Mesothelial cell of epicardium (in vitro differentiated cells): Measurements from ENCODE around the gene TGFBR3. TPM values are rescaled to one million over a fixed set of nuclear protein-coding genes. Genes with fewer than 3 reads are reported as not detected.

Source experiments
- DNase-seq, 2 experiments: peaks; one replicate each; pipeline ENCODE4 v3.0.0; 2021; ENCODE audit warnings: low spot score in 2 of 2; ENCODE audit not compliant: unreplicated experiment in 2 of 2
- H3K27ac Mint-ChIP-seq: 2 replicates; pipeline ENCODE4 v1.8.0; 2021; ENCODE audit warnings: mixed read lengths
- H3K27me3 Mint-ChIP-seq: 2 replicates; pipeline ENCODE4 v1.8.0; 2021; ENCODE audit warnings: low read depth, mixed read lengths
- H3K36me3 Mint-ChIP-seq: 2 replicates; pipeline ENCODE4 v1.8.0; 2021; ENCODE audit warnings: mixed read lengths
- H3K4me1 Mint-ChIP-seq: 2 replicates; pipeline ENCODE4 v1.8.0; 2021; ENCODE audit warnings: mixed read lengths
- H3K4me3 Mint-ChIP-seq: 2 replicates; pipeline ENCODE4 v1.8.0; 2021; ENCODE audit warnings: mild to moderate bottlenecking, moderate library complexity, mixed read lengths
- H3K9me3 Mint-ChIP-seq: 2 replicates; pipeline ENCODE4 v1.8.0; 2021; ENCODE audit warnings: mixed read lengths
- CTCF ChIP-seq: fragments of 200-600 bp; sonication (generic); IDR thresholded peaks from one replicate; pipeline ENCODE4 v1.5.0; 2021; ENCODE audit warnings: antibody characterized with exemption; ENCODE audit not compliant: unreplicated experiment
- total RNA-seq: library from RNA; stranded (reverse); gene quantifications from 3 replicates; pipeline ENCODE4 v1.2.1, GENCODE V29; 2021

The TGFBR3 gene
- total RNA-seq, 1 donor from 2014 or later: 20.7 TPM

- no peak for DNase-seq
- Mint-ChIP-seq H3K9me3 (peaks cover 22% of the 10 kb centered on the region), H3K27me3 (no peaks in the 10 kb centered on the region), H3K4me1 (peaks cover 22% of the 10 kb centered on the region), H3K27ac (no peak overlapping the region), H3K36me3 (peaks cover 5% of the 10 kb centered on the region), H3K4me3 (no peak overlapping the region)
- no peak for TF ChIP-seq CTCF
Observed at GRCh38 chr1:91746728-91747338, 139.1 kb downstream of the TGFBR3 start.

- H3K4me1 Mint-ChIP-seq: peaks cover 27% of the 10 kb centered on the region
Observed at GRCh38 chr1:91745640-91746373, 140.1 kb downstream of the TGFBR3 start.

GRCh38 chr1:91744953-91745639 is 140.9 kb downstream of the TGFBR3 start:
- Mint-ChIP-seq H3K27ac (no peak overlapping the region), H3K36me3 (peaks cover 5% of the 10 kb centered on the region), H3K4me3 (no peak overlapping the region), H3K27me3 (no peaks in the 10 kb centered on the region), H3K4me1 (peaks cover 27% of the 10 kb centered on the region), H3K9me3 (peaks cover 22% of the 10 kb centered on the region)
- DNase-seq: no peak
- no peak for TF ChIP-seq CTCF

More at GRCh38 chr1:91745640-91746373, 140.1 kb downstream of the TGFBR3 start:
- H3K27me3 Mint-ChIP-seq: no peaks in the 10 kb centered on the region
- peaks cover 22% of the 10 kb centered on the region for H3K9me3 Mint-ChIP-seq
- DNase-seq: no peak
- no peak overlapping the region for H3K4me3 Mint-ChIP-seq
- peaks cover 5% of the 10 kb centered on the region for H3K36me3 Mint-ChIP-seq
- no peak for TF ChIP-seq CTCF
- H3K27ac Mint-ChIP-seq: no peak overlapping the region

- Mint-ChIP-seq H3K9me3 (peaks cover 30% of the 10 kb centered on the region), H3K4me3 (no peak overlapping the region), H3K36me3 (peaks cover 13% of the 10 kb centered on the region), H3K27ac (no peak overlapping the region), H3K27me3 (no peaks in the 10 kb centered on the region), H3K4me1 (peaks cover 27% of the 10 kb centered on the region)
- TF ChIP-seq CTCF: no peak
- no peak for DNase-seq
Observed at GRCh38 chr1:91742848-91743292, 143.1 kb downstream of the TGFBR3 start.

- Mint-ChIP-seq H3K27me3 (no peaks in the 10 kb centered on the region), H3K27ac (no peak overlapping the region), H3K36me3 (peaks cover 13% of the 10 kb centered on the region), H3K4me1 (peaks cover 35% of the 10 kb centered on the region), H3K9me3 (peaks cover 21% of the 10 kb centered on the region), H3K4me3 (no peak overlapping the region)
- no peak for DNase-seq
- no peak for TF ChIP-seq CTCF
Observed at GRCh38 chr1:91741906-91742305, 144.0 kb downstream of the TGFBR3 start.
